OCI-M2 (cell line): ENCODE measurements around the gene SFT2D1.

ENCODE experiments used
- DNase-seq: peaks from one replicate; lab custom pipeline; 2025; ENCODE audit not compliant: unreplicated experiment; lab: John Stamatoyannopoulos, UW

The SFT2D1 gene

GRCh38 chr6:166282394-166283032 is 59.8 kb downstream of the SFT2D1 start:
- no peak for DNase-seq

GRCh38 chr6:166281104-166281503 is 61.2 kb downstream of the SFT2D1 start:
- no peak for DNase-seq

- no peak for DNase-seq
Measured at GRCh38 chr6:166279393-166279679, 63.0 kb downstream of the SFT2D1 start.

GRCh38 chr6:166278579-166279392 is 63.6 kb downstream of the SFT2D1 start:
- DNase-seq, result no peak

GRCh38 chr6:166277892-166278578 is 64.3 kb downstream of the SFT2D1 start:
- DNase-seq, result no peak

- DNase-seq, result no peak
Measured at GRCh38 chr6:166277018-166277417, 65.3 kb downstream of the SFT2D1 start.

- peak; percentile 3 for DNase-seq
Measured at GRCh38 chr6:166275714-166276166, 66.6 kb downstream of the SFT2D1 start.

GRCh38 chr6:166274739-166275370 is 67.5 kb downstream of the SFT2D1 start:
- DNase-seq, result no peak

GRCh38 chr6:166274163-166274562 is 68.2 kb downstream of the SFT2D1 start:
- no peak for DNase-seq

GRCh38 chr6:166271376-166271765 is 71.0 kb downstream of the SFT2D1 start:
- DNase-seq, result no peak

- no peak for DNase-seq
Measured at GRCh38 chr6:166270706-166271375, 71.5 kb downstream of the SFT2D1 start.
